BLaER1 treated with 17β-estradiol and CSF1 and Interleukin-3, amounts not matched to agents 10 nM and 100 nM (cell line): ENCODE measurements around the gene CPNE7.
"Not testable (repeated sequence)": the region's sequence is repeated elsewhere in the genome, so short reads cannot be mapped to it uniquely, and the experiment has no call there.

Source experiments
- H3K27ac ChIP-seq, 11 experiments: shearing (Covaris generic); formaldehyde crosslinking; 2 replicates each; pipeline ENCODE4 v1.8.1; 2022
- H3K27me3 ChIP-seq, 11 experiments: shearing (Covaris generic); formaldehyde crosslinking; 2 replicates each; pipeline ENCODE4 v1.8.1; 2022
- H3K36me3 ChIP-seq, 11 experiments: shearing (Covaris generic); formaldehyde crosslinking; 2 replicates each; pipeline ENCODE4 v1.8.1; 2022
- H3K4me1 ChIP-seq, 10 experiments: shearing (Covaris generic); formaldehyde crosslinking; 2 replicates each; pipeline ENCODE4 v1.8.1; 2022
- H3K4me2 ChIP-seq, 11 experiments: shearing (Covaris generic); formaldehyde crosslinking; 2 replicates each; pipeline ENCODE4 v1.8.1; 2022
- H3K4me3 ChIP-seq, 10 experiments: shearing (Covaris generic); formaldehyde crosslinking; 2 replicates each; pipeline ENCODE4 v1.8.1; 2022
- H3K9ac ChIP-seq, 11 experiments: shearing (Covaris generic); formaldehyde crosslinking; 2 replicates each; pipeline ENCODE4 v1.8.1; 2022
- H3K9me3 ChIP-seq, 11 experiments: shearing (Covaris generic); formaldehyde crosslinking; replicated peaks in 1 of 11; 2 replicates each; pipeline ENCODE4 v1.8.1; 2022
- H4K20me1 ChIP-seq, 11 experiments: shearing (Covaris generic); formaldehyde crosslinking; 2 replicates each; pipeline ENCODE4 v1.8.1; 2022
- Cebpa-rat ChIP-seq, 11 experiments: shearing (Covaris generic); IDR thresholded peaks; 2 replicates each; pipeline ENCODE4 v1.8.1; 2022

The CPNE7 gene

DNA sequence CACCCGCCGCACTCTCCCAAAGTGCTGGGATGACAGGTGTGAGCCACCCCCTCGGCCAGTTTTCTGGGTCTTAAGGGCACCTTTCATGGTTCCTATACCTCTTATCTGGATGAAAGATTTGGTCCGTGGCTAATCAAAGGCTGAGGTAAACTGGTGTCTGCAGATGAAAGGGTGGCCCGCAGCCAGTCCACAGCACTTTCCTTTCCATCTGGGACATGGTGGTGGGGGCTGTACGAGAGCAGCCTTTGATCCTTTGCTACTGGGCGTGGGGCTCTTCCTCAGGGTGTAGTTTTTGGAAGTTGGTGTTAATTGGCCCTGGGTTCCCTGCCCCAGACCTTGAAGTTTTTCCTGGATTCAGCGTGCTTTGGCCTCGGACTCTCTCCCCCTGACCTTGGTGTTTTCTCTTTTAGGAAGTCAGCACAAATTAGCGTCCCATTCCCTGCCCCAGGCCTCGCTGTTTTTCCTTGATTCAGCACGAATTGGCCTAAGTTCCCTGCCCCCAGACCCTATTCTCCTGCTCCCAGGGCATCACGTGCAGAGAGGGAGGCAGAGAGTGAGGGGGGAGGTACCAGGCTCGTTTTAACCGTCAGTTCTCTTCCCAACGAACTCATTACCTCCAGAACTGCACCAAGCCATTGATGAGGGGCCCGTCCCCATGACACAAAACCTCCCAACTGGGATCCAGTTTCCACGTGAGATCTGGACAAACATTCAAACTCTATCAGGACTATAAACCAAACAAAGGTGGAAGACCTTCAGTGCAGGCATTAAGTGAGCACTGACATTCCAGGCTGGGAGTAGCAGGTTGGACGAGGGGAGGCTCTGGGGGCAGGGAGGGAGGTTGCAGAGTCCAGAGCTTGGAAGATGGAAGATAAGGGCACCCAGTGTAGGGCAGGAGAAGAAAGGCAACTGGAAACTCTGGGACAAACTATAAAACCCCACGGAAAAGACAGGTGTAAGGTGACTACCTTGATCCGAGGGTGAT lies 49.5 kb downstream of the CPNE7 start:
- Histone ChIP-seq H3K36me3 (peaks cover 0 to 6% (median 0%) of the 10 kb centered on the region in 11 experiments; a peak in 3 of 22 replicates), H3K9me3 (peaks cover 0 to 6% (median 0%) of the 10 kb centered on the region in 11 experiments; a peak in 6 of 22 replicates), H3K4me2 (no peak overlapping the region), H3K27me3 (peaks cover 0 to 8% (median 0%) of the 10 kb centered on the region in 11 experiments; a peak in 3 of 22 replicates), H3K9ac (no peak overlapping the region), H3K4me1 (peaks cover 7 to 44% (median 23%) of the 10 kb centered on the region in 10 experiments), H3K4me3 (no peak overlapping the region), H3K27ac (no peak overlapping the region), H4K20me1 (peaks cover 0 to 20% (median 0%) of the 10 kb centered on the region in 11 experiments; a peak in 4 of 22 replicates)
- no peak for TF ChIP-seq Cebpa-rat (IDR thresholded peaks at IDR 0.05)

DNA sequence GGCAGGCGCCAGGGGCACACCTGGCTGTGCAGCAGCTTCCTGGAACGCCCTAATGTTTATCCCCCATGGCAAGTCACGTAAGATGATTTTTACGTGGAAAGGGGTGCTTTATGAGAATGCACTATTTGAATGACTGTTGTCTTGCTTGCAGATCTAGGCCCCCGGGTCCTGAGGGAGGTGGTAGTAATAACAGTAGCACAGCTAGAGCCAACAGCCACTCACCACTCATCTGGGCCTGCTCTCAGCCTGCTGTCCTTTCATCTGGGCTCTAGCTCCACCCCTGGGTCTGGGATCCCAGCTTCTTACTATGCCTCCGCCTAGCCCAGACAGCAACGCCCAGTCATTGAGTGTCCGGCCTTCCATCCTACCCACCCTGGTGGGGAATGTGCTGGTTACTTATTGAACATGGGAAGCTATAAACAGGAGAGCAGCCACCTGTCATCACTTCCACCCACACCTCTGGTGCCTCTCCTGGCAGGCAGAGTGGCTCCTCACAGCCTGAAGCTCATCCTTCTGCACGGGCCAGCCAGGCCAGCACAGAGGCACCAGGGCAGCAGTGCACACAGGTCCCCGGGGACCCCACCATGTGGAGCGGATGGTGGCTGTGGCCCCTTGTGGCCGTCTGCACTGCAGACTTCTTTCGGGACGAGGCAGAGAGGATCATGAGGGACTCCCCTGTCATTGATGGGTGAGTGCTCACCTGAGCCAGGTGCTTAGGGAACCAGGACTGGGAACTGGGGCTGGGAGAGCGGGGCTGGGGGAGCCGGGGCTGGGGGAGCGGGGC lies 54.5 kb downstream of the CPNE7 start:
- peaks cover 4 to 21% (median 9%) of the 10 kb centered on the region in 11 experiments; a peak in 17 of 22 replicates for H3K9me3 ChIP-seq
- TF ChIP-seq Cebpa-rat (IDR thresholded peaks at IDR 0.05) = no peak
- no peak overlapping the region for H3K4me3 ChIP-seq
- peak overlapping the region in 3 of 11 experiments; percentile 10 to 26 (median 15); a peak in 3 of 22 replicates for H3K4me2 ChIP-seq
- no peak overlapping the region for H3K27ac ChIP-seq
- peaks cover 0 to 4% (median 0%) of the 10 kb centered on the region in 11 experiments; a peak in 3 of 22 replicates for H3K27me3 ChIP-seq
- H3K36me3 ChIP-seq = peaks cover 0 to 6% (median 0%) of the 10 kb centered on the region in 11 experiments; a peak in 2 of 22 replicates
- peaks cover 0 to 14% (median 0%) of the 10 kb centered on the region in 11 experiments; a peak in 2 of 22 replicates for H4K20me1 ChIP-seq
- H3K4me1 ChIP-seq = peaks cover 0 to 21% (median 10%) of the 10 kb centered on the region in 10 experiments; a peak in 14 of 20 replicates
- H3K9ac ChIP-seq = no peak overlapping the region

DNA sequence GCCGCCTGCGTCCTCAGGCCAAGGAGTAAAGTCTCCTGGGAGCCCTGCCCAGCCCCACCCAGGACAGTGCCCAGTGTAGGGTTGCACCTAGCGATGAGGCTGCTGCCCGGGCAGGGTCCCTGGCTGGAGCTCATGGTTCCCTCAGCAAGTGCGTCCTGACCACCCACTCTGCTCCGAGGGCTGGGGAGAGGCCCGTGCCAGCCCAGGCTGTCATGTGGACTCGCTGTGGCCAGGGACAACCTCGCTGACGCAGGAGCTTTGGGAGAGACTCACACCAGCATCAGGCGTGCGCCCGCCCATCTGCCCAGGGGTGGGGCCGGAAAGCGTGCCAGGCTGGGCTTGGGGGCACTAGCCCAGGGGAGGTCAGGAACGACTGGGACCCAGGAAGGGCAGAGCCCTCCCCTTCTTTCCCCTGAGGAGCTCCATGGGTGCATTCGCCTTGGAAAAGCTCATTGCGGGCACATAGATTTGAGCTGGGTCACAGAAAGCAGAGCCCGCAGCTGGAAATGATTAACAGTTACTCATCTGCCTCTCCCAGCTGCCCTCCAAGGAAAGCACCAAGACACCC lies 57.6 kb downstream of the CPNE7 start:
- Histone ChIP-seq H3K27me3 (peaks cover 0 to 13% (median 0%) of the 10 kb centered on the region in 11 experiments; a peak in 7 of 22 replicates), H3K4me3 (no peak overlapping the region), H3K36me3 (no peaks in the 10 kb centered on the region; a peak in 3 of 22 replicates), H3K9me3 (peaks cover 4 to 27% (median 9%) of the 10 kb centered on the region in 11 experiments; a peak in 17 of 22 replicates), H3K4me2 (peak overlapping the region in 8 of 11 experiments; percentile 19 to 72 (median 54); a peak in 11 of 22 replicates), H4K20me1 (peaks cover 0 to 32% (median 4%) of the 10 kb centered on the region in 11 experiments; a peak in 7 of 22 replicates), H3K9ac (no peak overlapping the region), H3K27ac (no peak overlapping the region), H3K4me1 (peaks cover 8 to 52% (median 35%) of the 10 kb centered on the region in 10 experiments; a peak in 19 of 20 replicates)
- no peak for TF ChIP-seq Cebpa-rat (IDR thresholded peaks at IDR 0.05)

DNA sequence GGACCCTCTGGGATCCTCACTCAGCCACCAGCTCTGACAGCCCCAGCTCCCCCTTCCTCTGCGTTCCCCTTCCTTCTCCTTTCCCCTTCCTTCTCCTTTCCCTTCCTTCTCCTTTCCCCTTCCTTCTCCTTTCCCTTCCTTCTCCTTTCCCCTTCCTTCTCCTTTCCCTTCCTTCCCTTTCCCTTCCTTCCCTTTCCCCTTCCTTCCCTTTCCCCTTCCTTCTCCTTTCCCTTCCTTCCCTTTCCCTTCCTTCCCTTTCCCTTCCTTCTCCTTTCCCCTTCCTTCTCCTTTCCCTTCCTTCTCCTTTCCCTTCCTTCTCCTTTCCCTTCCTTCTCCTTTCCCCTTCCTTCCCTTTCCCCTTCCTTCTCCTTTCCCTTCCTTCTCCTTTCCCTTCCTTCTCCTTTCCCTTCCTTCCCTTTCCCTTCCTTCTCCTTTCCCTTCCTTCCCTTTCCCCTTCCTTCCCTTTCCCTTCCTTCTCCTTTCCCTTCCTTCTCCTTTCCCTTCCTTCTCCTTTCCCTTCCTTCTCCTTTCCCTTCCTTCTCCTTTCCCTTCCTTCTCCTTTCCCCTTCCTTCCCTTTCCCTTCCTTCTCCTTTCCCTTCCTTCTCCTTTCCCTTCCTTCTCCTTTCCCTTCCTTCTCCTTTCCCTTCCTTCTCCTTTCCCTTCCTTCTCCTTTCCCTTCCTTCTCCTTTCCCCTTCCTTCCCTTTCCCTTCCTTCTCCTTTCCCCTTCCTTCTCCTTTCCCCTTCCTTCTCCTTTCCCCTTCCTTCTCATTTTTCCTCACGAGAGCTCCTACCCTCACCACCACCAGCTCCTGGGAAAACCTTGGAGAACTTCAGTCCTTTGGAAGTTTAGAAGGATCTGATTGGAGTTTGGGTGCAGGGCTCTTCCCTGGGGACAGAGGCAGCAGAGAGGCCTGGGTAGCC lies 59.2 kb downstream of the CPNE7 start:
- H3K27ac ChIP-seq, H3K4me3 ChIP-seq, H3K36me3 ChIP-seq, H3K9ac ChIP-seq: not testable (repeated sequence)
- peaks cover 0 to 30% (median 4%) of the 10 kb centered on the region in 11 experiments; a peak in 7 of 22 replicates for H4K20me1 ChIP-seq
- peaks cover 8 to 57% (median 39%) of the 10 kb centered on the region in 10 experiments; a peak in 19 of 20 replicates for H3K4me1 ChIP-seq
- H3K9me3 ChIP-seq = peaks cover 4 to 25% (median 9%) of the 10 kb centered on the region in 11 experiments; a peak in 17 of 22 replicates
- H3K27me3 ChIP-seq = peaks cover 0 to 13% (median 0%) of the 10 kb centered on the region in 11 experiments; a peak in 7 of 22 replicates
- H3K4me2 ChIP-seq = peak overlapping the region in 2 of 11 experiments; percentile 86 to 91; a peak in 4 of 22 replicates

DNA sequence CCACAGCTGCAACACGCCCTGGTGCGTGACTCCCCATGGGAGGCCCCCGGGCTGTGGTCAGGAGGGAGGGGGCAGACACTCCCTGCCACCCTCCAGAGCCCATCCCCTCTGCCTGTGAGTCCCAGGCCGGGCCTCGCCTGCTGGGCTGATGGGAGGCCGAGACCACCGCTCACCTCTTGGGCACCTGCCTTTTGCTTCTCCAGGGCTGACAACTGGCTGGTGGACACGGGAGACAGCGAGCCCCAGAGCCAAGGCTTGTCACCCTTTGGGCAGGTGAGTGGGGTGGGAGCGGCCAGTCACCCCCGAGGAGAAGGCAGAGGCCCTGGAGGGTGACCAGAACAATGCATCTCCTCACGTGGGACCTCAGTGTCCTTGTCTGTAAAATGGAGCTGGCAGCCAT lies 61.1 kb downstream of the CPNE7 start:
- peaks cover 0 to 30% (median 5%) of the 10 kb centered on the region in 11 experiments; a peak in 8 of 22 replicates for H4K20me1 ChIP-seq
- H3K27ac ChIP-seq = no peak overlapping the region
- TF ChIP-seq Cebpa-rat (IDR thresholded peaks at IDR 0.05) = no peak
- peak overlapping the region in 4 of 11 experiments; percentile 4 to 47 (median 16); a peak in 4 of 22 replicates for H3K9ac ChIP-seq
- H3K4me1 ChIP-seq = peaks cover 17 to 70% (median 58%) of the 10 kb centered on the region in 10 experiments
- peak overlapping the region; percentile 16 to 92 (median 79); a peak in 21 of 22 replicates for H3K4me2 ChIP-seq
- no peaks in the 10 kb centered on the region; a peak in 2 of 22 replicates for H3K36me3 ChIP-seq
- H3K4me3 ChIP-seq = no peak overlapping the region
- H3K27me3 ChIP-seq = peaks cover 0 to 13% (median 0%) of the 10 kb centered on the region in 11 experiments; a peak in 7 of 22 replicates
- peaks cover 4 to 20% (median 7%) of the 10 kb centered on the region in 11 experiments; a peak in 17 of 22 replicates for H3K9me3 ChIP-seq

DNA sequence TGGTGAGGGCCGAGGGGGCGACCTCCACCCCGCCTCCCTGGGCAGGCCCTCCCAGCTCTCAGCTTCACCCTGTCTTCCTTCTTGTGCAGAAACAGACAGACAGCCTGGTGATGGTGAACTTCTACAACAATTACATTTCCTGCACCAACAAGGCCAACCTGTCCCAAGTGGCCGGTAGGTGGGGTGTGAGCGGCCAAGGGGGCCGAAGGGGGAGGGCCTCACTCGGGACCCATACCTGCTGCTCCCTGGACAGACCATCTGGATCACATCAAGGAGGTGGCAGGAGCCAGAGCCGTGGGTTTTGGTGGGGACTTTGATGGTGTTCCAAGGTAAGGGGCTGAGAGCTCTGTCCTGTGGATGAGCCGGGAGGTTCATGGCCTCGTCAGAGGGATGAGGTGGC lies 61.8 kb downstream of the CPNE7 start:
- H3K27me3 ChIP-seq = peaks cover 0 to 13% (median 0%) of the 10 kb centered on the region in 11 experiments; a peak in 7 of 22 replicates
- no peaks in the 10 kb centered on the region; a peak in 2 of 22 replicates for H3K36me3 ChIP-seq
- no peak overlapping the region for H3K9ac ChIP-seq
- no peak overlapping the region for H3K4me3 ChIP-seq
- peaks cover 17 to 77% (median 64%) of the 10 kb centered on the region in 10 experiments for H3K4me1 ChIP-seq
- peaks cover 4 to 20% (median 7%) of the 10 kb centered on the region in 11 experiments; a peak in 17 of 22 replicates for H3K9me3 ChIP-seq
- TF ChIP-seq Cebpa-rat (IDR thresholded peaks at IDR 0.05) = no peak
- peak overlapping the region in 8 of 11 experiments; percentile 54 to 92 (median 85); a peak in 16 of 22 replicates for H3K4me2 ChIP-seq
- H3K27ac ChIP-seq = no peak overlapping the region
- peaks cover 0 to 30% (median 5%) of the 10 kb centered on the region in 11 experiments; a peak in 9 of 22 replicates for H4K20me1 ChIP-seq

DNA sequence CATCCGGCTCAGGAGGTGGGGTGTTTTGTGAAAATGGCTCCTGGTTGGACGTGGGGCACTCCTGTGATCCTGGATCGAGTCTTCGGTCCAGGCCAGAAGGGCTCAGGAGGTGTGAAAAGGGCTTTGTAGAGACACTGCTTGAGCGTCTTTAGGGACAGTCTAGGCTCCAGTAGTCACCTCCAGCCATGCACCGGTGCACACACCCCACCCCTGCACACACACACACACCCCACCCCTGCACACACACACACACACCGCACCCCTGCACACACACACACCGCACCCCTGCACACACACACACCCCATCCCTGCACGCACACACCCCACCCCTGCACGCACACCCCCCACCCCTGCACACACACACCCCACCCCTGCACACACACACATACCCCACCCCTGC lies 62.9 kb downstream of the CPNE7 start:
- Histone ChIP-seq H3K9me3 (peaks cover 4 to 20% (median 7%) of the 10 kb centered on the region in 11 experiments; a peak in 17 of 22 replicates), H3K4me3 (no peak overlapping the region), H3K4me2 (peak overlapping the region in 4 of 11 experiments; percentile 86 to 92 (median 91); a peak in 5 of 22 replicates), H3K27me3 (peaks cover 0 to 13% (median 0%) of the 10 kb centered on the region in 11 experiments; a peak in 7 of 22 replicates), H4K20me1 (peaks cover 0 to 41% (median 5%) of the 10 kb centered on the region in 11 experiments; a peak in 10 of 22 replicates), H3K36me3 (peaks cover 0 to under 1% (median 0%) of the 10 kb centered on the region in 11 experiments; a peak in 2 of 22 replicates), H3K9ac (no peak overlapping the region), H3K27ac (no peak overlapping the region), H3K4me1 (peaks cover 17 to 80% (median 61%) of the 10 kb centered on the region in 10 experiments)
- no peak for TF ChIP-seq Cebpa-rat (IDR thresholded peaks at IDR 0.05)
